Lower lobe of right lung (tissue), 2 donors: ENCODE measurements around the gene THBS3. TPM values are rescaled to one million over a fixed set of nuclear protein-coding genes. Genes with fewer than 3 reads are reported as not detected.
A peak's percentile ranks its signal among the peaks of the same experiment; 100 is the strongest.

Source experiments
- ATAC-seq, 2 donors: fragments of 200-7000 bp; cut with Tn5 transposase; one replicate each; pipeline ENCODE4 v1.9.1; 2020 to 2022; ENCODE audit warnings: mild to moderate bottlenecking in 2 of 2, moderate library complexity in 2 of 2
- DNase-seq: peaks from one replicate; pipeline ENCODE4 v3.0.0-alpha.2; 2020
- H3K27ac ChIP-seq: fragments of 200-600 bp; one replicate; pipeline ENCODE4 v1.8.0; 2022
- H3K27me3 ChIP-seq: fragments of 200-600 bp; one replicate; pipeline ENCODE4 v1.8.0; 2022; ENCODE audit warnings: low read depth
- H3K36me3 ChIP-seq: fragments of 200-600 bp; one replicate; pipeline ENCODE4 v1.8.0; 2022; ENCODE audit warnings: mild to moderate bottlenecking
- H3K4me1 ChIP-seq: fragments of 200-600 bp; one replicate; pipeline ENCODE4 v1.8.0; 2022
- H3K4me3 ChIP-seq: fragments of 200-600 bp; one replicate; pipeline ENCODE4 v1.8.0; 2022; ENCODE audit warnings: mild to moderate bottlenecking
- H3K9me3 ChIP-seq: fragments of 200-600 bp; one replicate; pipeline ENCODE4 v1.8.0; 2022
- intact Hi-C: fragments of 100-400 bp; cut with DNase I; formaldehyde crosslinking; loops from one replicate; pipeline ENCODE4 v1.11.0; 2022
- total RNA-seq: library from RNA; stranded (reverse); fragmentation: NEBNext Ultra II Directional; extraction: Animal tissue kit (Norgen Biotek cat#: 25700); gene quantifications from one replicate; pipeline ENCODE4 v1.2.1, GENCODE V29; 2021
- TF ChIP-seq, protein P1 (sequence below): fragments of 200-600 bp; IDR thresholded peaks from one replicate; pipeline ENCODE4 v1.8.0; 2022; ENCODE audit warnings: antibody characterized with exemption, mild to moderate bottlenecking
- donor health status: DM: no; HTN: yes; CAD: no; lungs with severe emphysema.

THBS3 gene
- total RNA-seq, 1 donor from 2014 or later: 24.4 TPM

DNA sequence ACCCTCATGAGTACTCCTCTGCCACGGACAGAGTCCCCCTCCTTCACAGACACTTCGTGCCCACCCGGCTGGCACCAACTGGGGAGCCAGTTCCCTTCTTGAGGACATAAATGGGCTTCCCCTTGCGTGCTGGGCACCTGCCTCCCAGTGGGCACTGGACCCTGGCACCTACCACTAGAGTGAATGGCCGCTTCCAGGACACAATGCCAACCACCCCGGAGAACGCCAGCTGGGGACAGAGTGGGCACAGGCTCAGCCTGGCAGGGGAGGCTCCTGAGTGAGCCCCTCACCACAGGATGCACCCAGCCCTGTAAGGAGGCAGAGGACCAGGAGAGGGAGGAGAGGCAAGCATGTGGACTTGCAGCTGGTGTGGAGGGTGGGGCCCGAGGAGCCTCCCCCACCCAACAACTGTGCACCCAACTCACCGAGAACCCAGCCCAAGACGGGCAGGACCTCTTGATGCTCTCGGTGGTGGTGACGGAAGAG, 46.6 kb upstream of the THBS3 start:
- Histone ChIP-seq H3K4me1 (peaks cover 34% of the 10 kb centered on the region), H3K27ac (peak overlapping the region; percentile 96), H3K9me3 (no peaks in the 10 kb centered on the region), H3K27me3 (no peaks in the 10 kb centered on the region), H3K4me3 (peak overlapping the region; percentile 82), H3K36me3 (peaks cover 27% of the 10 kb centered on the region)
- DNase-seq: no peak
- TF ChIP-seq, protein P1, sequence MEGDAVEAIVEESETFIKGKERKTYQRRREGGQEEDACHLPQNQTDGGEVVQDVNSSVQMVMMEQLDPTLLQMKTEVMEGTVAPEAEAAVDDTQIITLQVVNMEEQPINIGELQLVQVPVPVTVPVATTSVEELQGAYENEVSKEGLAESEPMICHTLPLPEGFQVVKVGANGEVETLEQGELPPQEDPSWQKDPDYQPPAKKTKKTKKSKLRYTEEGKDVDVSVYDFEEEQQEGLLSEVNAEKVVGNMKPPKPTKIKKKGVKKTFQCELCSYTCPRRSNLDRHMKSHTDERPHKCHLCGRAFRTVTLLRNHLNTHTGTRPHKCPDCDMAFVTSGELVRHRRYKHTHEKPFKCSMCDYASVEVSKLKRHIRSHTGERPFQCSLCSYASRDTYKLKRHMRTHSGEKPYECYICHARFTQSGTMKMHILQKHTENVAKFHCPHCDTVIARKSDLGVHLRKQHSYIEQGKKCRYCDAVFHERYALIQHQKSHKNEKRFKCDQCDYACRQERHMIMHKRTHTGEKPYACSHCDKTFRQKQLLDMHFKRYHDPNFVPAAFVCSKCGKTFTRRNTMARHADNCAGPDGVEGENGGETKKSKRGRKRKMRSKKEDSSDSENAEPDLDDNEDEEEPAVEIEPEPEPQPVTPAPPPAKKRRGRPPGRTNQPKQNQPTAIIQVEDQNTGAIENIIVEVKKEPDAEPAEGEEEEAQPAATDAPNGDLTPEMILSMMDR: no peak
- ATAC-seq: no peak
- intact Hi-C loops: no loop called here

DNA sequence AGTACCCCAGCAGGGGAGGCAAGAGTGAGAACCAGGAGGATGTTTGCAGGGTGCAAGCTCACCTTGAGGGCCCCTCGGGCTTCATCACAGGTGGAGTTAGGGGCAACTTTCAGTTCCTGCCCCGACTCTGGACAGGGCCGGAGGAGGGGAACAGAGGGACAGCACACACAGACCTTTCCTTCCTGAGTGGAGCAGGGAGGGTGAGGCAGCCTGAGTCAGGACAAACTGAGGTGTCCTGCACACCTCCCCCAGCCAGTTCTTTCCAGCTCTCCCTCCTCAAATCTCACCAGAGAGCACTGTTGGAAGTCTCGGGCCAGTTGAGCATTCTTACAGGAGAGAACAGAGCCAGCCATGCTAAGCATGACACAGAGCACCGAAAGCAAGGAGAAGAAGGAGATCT, 46.1 kb upstream of the THBS3 start:
- Histone ChIP-seq H3K9me3 (no peaks in the 10 kb centered on the region), H3K4me1 (peaks cover 34% of the 10 kb centered on the region), H3K4me3 (peak overlapping the region; percentile 82), H3K27me3 (no peaks in the 10 kb centered on the region), H3K36me3 (peaks cover 22% of the 10 kb centered on the region), H3K27ac (peak overlapping the region; percentile 11)
- ATAC-seq: no peak
- intact Hi-C loops: no loop called here
- DNase-seq: no peak
- TF ChIP-seq, protein P1: no peak

DNA sequence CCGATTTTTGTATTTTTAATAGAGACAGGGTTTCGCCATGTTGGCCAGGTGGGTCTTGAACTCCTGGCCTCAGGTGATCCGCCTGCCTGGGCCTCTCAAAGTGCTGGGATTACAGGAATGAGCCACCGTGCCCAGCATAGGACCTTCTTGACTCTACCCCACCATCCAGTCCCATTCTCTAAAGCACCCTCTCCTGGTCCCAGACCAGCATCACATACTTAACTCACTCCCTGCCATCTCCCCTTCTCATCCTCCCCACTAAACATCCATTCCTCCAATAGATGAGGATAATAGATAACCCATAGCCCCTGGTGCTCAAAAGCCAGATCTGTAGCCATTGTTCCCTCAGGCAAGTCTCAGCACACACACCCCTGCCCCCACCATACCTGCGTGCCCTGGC, 45.5 kb upstream of the THBS3 start:
- DNase-seq (no peak), ATAC-seq (no peak)
- intact Hi-C loops: no loop called here
- H3K4me3 ChIP-seq: no peak overlapping the region
- H3K4me1 ChIP-seq: peaks cover 34% of the 10 kb centered on the region
- no peaks in the 10 kb centered on the region for H3K9me3 ChIP-seq
- peak overlapping the region; percentile 11 for H3K27ac ChIP-seq
- TF ChIP-seq, protein P1: no peak
- H3K36me3 ChIP-seq: peaks cover 16% of the 10 kb centered on the region
- no peaks in the 10 kb centered on the region for H3K27me3 ChIP-seq

DNA sequence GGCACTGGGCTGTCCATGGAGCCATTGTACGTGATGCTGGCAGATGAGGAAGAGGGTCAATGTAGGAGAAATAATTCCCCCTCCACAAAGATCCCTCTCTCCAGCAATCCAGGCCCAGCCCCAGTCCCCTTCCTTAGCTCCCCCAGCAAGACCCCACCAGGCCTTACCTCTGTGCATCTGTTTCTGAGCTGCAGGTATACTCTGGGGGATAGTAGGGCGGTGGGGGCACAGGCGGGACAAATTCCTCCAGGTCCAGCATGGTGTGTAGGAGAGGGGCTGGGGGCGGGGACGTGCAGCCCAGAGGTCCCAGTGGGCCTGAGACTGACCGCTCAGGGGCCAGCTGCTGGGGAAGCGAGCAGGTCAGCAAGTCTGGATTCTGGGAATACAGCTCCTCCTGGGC, 43.9 kb upstream of the THBS3 start:
- Histone ChIP-seq H3K36me3 (peaks cover 10% of the 10 kb centered on the region), H3K4me1 (peaks cover 34% of the 10 kb centered on the region), H3K27ac (no peak overlapping the region), H3K4me3 (no peak overlapping the region), H3K9me3 (no peaks in the 10 kb centered on the region), H3K27me3 (no peaks in the 10 kb centered on the region)
- DNase-seq (no peak), ATAC-seq (no peak)
- TF ChIP-seq, protein P1: no peak
- intact Hi-C loops: no loop called here

DNA sequence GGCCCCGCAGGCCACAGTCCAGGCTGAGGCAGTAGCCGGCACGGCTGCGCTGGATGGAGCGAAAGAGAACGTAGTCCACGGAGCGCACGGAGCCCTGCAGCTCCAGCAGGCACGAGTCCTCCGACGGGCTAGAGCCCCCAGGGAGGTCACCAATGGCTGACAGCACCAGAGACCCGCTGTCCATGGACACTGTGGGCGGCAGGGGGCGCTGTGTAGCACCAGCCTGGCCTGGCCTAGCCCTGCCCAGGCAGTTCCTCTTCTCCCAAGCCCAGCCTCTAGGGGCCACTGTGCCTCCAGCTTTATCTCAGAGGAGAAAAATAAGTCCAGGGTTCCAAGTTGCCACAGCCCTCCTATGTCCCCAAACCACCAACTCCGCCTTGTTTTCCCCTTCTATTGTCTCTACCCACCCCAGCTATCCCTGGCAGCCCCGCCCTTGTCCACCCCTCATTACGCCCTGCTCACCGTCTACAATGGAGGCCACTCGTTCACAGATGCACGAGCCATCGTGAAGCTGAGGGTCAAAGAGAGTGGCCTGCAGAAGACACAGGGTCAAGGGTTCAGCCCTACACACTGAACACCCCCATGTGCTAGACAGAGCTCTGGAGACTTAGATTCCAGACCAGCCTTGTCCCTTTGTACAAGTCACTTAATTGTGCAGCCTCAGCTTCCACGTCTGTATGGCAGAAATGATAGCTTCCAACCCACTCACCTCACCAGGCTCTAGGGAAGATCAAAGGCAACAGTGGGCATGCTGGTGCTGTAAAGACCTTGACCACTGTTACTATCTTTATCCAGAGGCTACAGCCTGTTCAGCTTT, 43.1 kb upstream of the THBS3 start:
- Histone ChIP-seq H3K4me1 (peaks cover 28% of the 10 kb centered on the region), H3K27me3 (no peaks in the 10 kb centered on the region), H3K27ac (peak overlapping the region; percentile 56), H3K9me3 (no peaks in the 10 kb centered on the region), H3K36me3 (peaks cover 9% of the 10 kb centered on the region), H3K4me3 (peak overlapping the region; percentile 39)
- ATAC-seq: peak; percentile 87 to 94
- intact Hi-C loops: no loop called here
- DNase-seq: peak; percentile 95
- TF ChIP-seq, protein P1: peak; percentile 100
